NCI-H146 treated with DMSO at 0.1 percent for 48 hours (cell line): ENCODE measurements around the gene PRR15L.
A peak's percentile ranks its signal among the peaks of the same experiment; 100 is the strongest.
"Not testable (repeated sequence)": the region's sequence is repeated elsewhere in the genome, so short reads cannot be mapped to it uniquely, and the experiment has no call there.

Experiments
- DNase-seq: peaks from one replicate; lab custom pipeline; 2025; ENCODE audit not compliant: unreplicated experiment; lab: John Stamatoyannopoulos, UW

The PRR15L gene, protein sequence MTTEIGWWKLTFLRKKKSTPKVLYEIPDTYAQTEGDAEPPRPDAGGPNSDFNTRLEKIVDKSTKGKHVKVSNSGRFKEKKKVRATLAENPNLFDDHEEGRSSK

DNA sequence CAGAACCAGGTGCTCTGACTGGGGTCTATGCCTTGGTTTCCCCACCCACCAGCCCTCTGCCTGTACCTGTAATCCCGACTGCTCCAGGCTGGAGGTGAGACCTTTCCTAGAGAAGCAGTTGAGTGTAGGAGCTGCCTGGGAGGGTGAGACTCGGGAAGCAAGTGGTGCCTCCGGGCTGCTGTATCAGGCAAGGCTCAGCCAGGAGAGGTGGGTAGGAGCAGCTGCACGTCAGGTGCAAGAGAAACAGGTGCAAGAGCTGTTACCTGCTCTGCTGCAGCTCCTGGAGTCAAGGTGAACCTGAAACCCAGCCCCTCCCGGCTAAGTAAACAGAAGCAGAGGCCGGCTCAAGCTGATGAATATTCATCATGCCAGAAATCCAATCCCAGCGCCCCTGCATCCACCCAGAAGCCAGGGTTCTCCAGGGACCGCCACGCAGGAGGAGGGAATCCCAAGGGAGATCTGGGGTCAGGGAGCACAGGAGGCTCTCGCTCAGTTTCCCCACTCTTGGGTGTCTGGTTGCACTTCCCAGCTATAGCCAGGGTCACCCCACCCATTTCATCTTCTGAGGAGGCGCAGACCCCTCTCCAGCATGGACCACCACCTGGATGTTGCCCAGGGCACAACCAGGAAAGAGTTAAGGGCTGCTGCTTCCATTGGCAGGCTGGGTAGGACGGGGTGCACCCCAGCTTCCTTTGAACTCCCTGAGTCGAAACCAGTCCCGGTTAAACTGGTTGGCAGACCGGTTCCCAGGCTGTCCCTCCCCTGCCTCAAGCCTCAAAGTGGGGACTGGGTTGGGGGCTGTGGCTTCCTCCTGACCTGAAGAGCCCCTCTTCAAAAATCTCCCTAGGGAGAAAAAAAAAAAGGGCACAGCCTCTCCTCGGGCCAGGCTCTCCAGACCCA, at the start of gene PRR15L:
Gene PRR15L, minus strand, starts transcription at position 293 of the 900 bp plus-strand sequence. CDS start 4,649 bp downstream, outside the sequence.
- DNase-seq: peak; percentile 96

DNA sequence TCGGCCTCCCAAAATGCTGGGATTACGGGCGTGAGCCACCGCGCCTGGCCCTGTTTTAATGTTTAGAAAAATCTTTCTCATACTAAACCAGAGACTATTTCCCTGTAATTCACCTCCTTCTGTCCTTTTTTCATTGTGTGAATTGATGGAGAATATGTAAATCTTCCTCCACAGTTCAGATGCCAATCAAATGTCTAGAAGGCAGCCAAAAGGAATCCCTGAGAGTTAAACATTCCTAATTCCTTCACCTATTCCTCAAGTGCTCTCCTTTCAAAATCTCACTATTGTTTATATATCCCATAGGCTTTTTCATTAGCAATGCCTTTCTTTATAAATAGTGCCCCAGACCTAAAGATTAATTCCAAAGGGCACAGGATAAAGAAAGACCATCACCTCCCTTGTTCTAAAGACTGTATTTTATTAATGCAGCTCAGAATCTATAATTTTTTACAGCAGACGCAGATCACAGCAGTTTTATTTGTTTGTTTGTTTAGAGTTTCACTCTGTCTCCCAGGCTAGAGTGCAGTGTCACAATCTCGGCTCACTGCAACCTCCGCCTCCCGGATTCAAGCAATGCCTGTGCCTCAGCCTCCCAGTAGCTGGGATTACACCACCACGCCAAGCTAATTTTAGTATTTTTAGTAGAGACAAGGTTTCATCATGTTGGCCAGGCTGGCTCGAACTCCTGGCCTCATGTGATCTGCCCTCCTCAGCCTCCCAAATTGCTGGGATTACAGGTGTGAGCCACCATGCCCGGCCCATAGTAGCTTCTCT, 49.4 kb upstream of the PRR15L start:
- DNase-seq: no peak

DNA sequence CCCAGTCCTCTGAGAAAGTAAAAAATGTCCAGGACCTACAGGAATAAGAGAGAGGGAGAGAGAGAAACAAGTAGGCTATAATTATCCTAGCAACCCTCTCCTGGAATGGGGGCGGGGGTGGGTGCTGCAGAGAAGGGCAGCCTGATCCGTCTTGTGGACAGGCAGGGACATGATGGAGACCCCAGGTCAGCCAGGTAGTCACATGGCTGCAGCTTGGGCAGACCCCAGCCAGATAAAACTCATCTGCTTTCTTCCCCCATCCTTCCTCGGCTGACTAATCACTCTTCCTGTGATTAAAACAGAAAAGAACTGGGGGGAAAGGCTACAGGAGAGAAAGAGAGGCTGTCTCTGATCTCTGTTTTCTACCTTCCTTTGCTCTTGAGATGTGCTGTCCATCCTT, 47.3 kb upstream of the PRR15L start:
- peak; percentile 15 for DNase-seq

DNA sequence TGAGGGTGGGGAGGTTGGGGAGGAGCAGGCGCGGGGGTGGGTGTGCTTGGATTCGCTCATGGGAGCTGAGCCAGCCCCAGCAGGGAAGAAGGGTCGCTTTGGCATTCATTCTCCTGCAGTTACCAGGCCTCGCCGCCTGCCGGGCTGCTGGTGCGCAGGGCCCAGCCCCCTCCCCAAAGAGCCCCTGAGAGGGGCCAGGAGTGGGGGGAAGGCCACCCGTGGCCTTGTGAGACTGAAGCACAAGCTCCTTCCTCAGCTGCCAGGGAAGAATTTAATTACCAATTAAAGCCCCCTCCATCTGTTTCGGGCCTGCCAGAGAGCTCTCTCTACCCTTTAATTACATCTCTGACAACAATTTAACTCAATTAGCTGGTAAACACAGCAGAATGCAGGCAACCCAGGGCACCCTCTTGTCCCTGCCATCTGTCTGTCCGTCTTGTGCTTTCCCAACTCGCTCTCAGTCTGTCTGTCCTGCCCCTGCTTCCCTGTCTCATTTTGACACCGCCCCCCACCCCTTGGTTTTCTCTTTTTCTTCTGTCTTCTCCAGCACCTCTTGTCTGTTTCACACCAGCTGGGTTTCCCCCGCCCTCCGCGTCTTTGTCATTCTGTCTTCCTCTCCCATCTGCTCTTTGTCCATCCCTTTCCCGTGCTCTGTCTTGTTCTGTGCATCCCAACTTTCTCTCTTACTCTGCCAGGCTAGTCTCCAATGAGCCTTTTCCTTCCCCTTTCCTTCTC, 45.9 kb upstream of the PRR15L start:
- DNase-seq: peak; percentile 91

DNA sequence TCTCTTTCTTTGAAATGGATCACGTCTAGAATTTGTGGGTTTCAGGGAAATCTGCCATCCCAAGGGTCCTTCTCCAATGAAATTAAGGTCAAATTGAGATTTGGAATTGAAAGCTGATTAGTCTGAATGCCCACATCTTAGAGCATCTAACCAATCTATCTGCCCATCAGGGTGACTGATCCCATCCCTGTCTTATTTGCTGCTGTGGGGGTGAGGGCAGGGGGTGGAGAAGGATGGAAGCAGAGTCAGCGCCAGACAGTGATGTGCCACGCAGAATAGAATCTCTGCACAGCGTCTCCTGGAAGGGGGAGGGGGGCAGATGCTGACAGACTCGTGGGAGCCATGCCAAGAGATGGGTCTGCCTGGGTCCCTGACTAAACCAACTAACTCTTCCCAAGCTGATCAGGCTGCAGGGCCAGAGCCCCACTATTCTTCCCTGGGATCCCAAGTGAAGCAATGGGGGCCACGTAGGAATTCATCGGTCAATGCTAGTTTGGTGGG, 45.3 kb upstream of the PRR15L start:
- DNase-seq: peak; percentile 72

DNA sequence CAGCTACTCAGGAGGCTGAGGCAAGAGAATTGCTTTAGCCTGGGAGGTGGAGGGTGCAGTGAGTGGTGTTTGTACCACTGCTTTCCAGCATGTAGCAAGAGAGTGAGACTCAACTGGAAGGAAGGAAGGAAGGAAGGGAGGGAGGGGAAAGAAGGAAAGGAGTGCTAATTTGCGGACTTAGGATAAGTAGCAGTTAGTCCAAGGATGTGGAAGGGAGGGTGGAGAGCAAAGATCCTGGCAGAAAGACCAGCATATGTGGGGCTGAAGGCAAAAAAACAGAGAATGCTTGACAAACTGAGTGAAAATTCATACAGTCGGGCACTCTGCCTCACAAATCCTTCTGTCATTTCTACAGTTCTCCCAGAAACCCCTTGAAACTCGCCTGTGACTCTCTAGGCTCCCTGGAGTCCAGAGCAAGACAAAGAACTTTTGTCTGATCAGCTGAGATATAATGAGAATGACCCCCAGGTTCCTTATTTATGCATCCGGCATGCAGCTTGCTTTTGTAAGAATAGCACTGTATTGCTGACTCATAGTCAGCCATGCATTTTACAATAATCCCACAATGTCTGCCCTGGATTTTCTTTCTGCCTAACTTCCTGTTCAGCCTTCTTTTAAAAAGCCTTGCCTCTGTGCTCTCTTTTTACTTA, 44.7 kb upstream of the PRR15L start:
- DNase-seq: peak; percentile 72

DNA sequence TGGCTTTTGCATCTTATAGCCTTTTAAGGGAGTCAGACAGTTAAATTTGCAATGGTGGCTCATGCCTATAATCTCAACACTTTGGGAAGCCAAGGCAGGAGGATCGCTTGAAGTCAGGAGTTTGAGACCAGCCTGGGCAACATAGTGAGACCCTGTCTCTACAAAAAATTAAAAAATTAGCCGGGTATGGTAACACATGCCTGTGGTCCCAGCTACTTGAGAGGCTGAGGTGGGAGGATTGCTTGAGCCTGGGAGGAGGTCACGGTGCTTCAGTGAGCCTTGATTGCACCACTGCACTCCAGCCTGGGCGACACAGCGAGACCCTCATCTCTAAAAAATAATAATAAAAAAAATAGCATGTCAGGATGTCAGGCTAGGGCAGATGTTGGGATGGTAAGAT, 44.0 kb upstream of the PRR15L start:
- DNase-seq: not testable (repeated sequence)

DNA sequence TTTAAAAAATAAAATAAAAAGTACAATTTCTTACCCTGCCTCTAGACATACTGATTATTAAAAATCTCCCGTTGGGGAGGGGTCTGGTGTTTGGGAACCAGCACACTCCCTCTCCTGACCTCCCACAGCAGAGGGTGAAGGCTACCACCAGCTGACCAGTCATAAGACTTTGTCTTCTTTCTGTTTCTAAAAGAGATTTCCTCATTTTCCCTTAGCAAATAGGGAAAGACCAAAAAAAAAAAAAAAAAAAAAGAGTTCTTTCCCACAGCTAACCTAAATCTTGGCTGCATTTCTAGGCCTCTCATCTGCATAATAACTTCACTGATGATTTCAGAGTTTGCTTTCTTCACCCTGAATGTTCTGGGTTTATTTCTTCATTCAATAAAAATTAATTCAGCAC, 43.5 kb upstream of the PRR15L start:
- no peak for DNase-seq

DNA sequence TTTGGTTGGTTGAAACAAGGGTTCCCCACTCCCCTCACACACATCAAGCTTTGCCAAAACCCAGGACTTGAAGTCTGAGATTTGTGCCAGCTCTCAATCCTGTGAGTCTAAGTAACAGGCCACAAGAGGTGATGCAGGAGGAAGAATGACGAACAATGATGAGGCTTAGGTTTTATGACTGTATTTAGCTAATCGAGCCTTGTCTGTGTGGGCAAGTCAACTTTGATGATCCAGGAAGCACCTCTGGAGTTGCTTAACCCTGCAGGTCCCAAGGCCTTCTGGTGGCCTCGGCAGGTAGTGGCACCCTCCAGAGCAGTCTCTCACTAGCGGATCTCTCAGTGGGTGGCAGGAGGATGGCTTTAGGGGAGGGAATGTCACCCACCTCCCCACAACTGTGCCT, 41.9 kb upstream of the PRR15L start:
- DNase-seq: no peak

DNA sequence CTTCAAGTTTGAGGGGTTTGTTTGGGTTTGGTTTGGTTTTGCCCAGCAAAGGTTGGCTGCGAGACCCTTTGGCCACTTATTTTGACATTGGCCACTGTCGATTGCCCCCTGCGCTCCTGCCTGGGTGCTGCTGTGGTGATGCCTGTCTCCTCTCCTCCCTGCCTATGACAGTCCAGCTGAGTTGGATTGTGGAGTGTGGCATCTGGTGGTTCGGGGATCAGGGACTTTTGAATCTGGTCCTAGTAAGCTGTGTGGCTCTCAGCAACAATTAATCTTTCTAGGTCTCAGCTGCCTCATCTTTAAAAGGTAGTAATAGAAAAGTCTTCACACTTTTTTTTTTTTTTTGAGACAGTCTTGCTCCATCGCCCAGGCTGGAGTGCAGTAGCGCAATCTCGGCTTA, 40.4 kb upstream of the PRR15L start:
- no peak for DNase-seq

DNA sequence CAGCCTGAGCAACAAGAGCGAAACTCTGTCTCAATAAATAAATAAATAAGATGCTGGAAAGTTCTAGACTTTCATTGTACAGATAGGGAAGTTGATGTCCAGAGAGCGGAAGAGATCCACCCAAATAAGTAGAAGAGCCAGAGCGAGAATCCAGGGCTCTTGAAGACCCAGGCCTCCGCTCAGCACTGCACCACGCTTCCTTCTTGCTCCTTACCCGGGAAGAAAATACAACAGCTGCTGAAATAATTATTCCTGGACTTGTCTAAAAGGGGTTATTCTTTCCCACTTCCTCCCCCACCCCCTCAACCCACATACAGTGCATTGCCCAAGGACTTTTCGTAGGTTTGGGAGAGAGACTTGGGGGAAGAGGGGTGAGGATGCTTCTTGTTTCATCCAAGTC, 39.9 kb upstream of the PRR15L start:
- no peak for DNase-seq

DNA sequence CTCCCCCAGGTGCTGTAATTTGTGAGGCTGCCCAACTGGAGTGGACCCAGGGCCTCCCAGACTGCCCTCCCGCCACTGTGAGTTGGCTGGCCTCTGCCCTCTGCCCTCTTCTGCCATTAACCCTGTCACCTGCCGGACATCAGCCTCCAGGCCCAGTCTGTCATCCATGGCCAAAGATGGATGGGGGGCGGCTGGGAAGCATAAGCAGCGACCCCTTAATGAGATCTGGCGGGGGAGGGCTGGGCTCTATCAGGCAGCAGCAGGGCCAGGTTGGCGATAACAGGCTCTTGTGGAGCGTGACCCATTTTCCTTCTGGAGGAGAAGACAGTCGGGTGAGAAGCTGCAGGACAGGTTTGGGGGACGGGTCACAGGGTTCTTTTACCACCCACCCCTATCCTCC, 38.5 kb upstream of the PRR15L start:
- no peak for DNase-seq

DNA sequence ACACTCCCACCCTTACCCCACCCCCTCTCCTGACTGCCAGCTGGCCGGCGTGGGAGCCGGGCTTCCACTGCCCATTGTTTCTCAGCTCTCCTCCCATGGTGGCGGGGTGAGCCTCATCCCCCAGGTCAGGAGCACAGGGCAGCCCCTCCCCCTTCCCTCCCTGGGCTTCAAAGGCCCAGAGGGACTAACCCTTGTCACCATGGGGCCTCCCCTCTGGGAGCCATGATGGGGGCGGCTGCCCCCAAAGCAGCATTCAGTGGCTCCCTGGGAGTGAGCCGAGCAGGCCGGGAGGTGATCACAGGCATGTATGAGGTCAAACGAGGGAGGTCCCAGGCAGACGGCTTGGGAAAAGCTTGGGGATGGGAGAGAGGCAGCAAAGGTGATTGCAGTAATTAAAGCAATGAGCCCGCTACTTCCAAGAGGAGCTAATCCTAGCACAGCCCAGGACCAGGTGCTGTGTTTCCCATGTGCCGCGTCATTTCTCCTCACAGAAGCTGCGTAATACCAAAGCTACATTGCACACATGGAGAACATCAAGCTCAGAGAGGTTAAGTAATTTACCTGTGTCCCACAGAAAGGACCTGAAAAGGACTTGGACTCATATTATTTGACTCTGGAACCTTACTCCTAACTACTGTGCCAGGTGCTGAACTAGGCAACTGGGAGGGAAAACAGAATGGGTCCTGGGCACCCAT, 37.7 kb upstream of the PRR15L start:
- no peak for DNase-seq

DNA sequence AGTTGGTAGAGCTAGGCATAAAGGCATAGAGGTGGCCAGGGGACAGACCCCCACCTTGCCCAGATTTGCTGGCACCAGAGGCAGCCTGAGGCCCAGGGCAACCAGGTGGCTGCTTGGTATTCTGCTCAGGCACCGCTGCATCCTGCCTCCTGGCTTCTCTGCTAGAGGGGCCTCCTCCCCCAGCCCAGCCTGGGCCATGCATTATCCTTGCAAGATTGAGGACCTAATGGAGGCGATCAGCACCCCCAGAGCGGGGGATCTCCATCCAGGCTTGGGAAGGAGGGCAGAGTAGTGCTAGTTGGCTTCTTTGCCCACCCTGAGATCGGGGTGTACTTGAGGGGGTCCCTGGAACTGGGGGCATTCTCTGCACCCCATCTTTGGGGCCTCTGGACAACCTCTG, 37.0 kb upstream of the PRR15L start:
- DNase-seq: no peak

DNA sequence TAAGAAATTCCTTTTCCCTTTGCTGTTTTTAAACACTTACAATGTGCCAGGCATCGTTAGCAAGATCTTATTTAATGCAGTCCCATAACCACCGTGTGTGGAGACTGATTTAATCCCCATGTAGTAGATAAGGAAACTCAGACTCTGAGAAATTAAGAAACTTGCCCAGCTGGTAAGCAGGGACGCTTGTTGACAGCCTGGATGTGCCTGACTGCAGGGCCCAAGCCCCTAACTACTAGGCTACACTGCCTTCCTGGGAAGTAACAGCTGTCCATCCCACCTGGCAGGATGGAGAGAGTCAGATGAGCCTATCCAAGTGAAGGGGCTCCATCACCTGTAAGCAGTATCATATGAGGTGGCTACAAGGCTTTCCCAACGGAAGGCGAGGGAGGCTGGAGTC, 36.3 kb upstream of the PRR15L start:
- no peak for DNase-seq

DNA sequence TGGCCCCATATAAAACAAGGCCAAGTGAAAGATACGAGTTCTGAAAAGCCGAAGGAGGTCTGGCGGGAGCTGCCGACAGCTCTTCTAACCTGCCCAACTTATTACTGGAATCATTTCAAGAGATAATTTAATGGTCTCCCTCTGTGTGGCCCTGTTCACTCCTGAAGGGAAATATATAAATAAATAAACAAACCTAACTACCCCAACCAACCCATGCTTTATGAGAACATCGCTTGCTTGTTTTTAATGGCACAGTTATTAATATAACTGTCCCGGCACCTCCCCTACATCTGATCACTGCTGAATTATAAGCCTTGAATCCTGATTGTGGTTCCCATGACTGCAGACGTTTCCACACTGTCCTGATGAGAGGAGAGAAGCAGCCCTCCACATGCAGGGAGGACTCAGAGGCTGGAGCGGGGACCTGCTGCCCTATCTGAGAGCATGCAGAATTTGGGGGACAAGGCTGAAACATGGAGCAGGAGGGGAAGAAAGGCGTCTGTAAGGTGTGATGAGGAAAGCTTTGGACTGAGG, 35.4 kb upstream of the PRR15L start:
- no peak for DNase-seq

DNA sequence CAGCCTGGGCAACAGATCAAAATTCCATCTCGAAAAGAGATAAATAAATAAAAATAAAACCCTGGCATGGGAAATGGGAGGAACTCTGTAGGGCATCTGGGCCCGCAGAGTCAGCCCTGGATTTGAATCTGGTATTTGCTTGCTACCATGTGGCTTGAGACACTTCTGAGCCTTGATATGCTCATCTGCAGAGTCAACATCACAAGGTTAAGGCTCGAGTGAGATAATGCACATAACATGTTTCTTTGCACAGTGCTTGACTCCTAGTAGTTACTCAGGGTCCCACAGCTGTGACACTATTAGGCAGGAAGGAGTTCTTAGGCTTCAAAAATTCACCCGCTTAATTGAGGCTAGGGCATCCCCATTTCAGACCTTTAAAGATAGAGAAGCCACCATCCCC, 34.5 kb upstream of the PRR15L start:
- no peak for DNase-seq

DNA sequence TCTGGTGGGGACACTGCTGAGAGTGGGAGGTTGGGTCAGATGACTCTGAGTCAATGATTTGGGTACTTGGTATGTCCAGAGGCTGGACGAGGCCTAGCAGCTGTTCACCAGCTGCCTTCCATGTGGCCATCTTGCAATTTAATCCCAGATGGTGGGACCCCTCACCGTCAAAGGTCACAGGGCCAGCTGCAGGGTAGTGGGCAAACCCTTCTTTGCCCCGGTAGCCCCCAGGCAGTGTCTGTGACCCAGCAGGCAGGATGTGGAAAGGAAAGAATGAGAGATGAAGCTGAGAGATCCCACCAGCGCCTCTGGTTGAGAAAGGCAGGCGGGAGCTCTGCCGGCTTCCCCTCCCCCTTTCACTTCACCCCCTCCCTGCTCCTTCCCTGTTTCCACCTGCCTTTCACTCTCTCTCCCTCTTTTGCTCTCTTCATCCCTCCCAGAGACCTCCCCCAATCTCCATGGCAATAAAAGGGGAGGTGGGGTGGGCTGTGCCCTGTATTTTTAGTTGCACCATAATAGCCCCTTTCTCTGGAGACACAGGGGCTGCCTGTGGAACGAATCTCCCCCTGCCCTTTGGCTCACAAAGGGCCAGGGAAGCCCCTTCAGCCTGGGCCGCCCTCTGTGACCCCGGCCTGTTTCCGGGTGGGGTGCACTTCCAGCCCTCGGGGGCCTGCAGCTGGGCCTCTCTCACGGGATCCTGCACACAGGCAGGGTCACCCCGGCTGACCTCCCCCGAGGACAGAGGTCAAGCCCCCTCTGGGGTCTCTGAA, 33.5 kb upstream of the PRR15L start:
- peak; percentile 61 for DNase-seq

DNA sequence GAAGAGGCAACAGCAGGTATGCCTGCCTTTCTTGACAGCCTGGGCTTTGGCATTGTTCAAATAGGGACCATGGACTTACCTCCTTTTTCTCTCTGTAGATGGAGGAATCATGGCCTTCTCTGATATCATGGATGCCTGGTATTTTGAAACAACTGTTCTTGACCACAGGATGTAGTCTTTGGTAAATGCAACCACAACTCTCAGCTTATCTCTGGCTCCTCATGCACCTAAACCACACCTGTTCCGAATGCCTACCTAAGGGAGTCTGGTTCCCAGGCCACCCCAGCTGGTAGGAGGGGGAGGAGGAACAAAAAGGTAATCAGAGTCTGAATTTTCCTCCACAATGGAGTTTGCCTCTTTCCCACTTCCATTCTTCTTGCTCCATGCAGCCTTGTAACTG, 32.0 kb upstream of the PRR15L start:
- DNase-seq: no peak
